Adrenal gland (tissue), 12 donors: Measurements from ENCODE around the gene RALGAPA1. TPM values are rescaled to one million over a fixed set of nuclear protein-coding genes. Genes with fewer than 3 reads are reported as not detected.

Source experiments
- DNase-seq, 7 donors: peaks; one replicate each; pipeline ENCODE4 v3.0.0-alpha.2; 2019 to 2020
- H3K27ac ChIP-seq, 5 donors: fragments of 200-600 bp; sonication (generic) in 4 of 5; 1 replicate in 3 of 5; 2 replicates in 2 of 5; pipeline versions ENCODE4 v1.5.1 to v1.8.0; 2016 to 2020; ENCODE audit warnings: mild to moderate bottlenecking in 1 of 5
- H3K27me3 ChIP-seq: fragments of 200-600 bp; 2 replicates; pipeline ENCODE4 v1.8.0; 2021
- H3K36me3 ChIP-seq, 2 donors: fragments of 200-600 bp; replicated peaks in 1 of 2; 1 replicate in 1 of 2; 2 replicates in 1 of 2; pipeline versions ENCODE4 v1.5.1 to v1.8.0; 2018 to 2022
- H3K4me1 ChIP-seq, 2 donors: fragments of 200-600 bp; replicated peaks in 1 of 2; 1 replicate in 1 of 2; 2 replicates in 1 of 2; pipeline versions ENCODE4 v1.5.1 to v1.8.0; 2018 to 2021
- H3K4me3 ChIP-seq, 4 donors: fragments of 200-600 bp; sonication (generic) in 3 of 4; one replicate each; pipeline ENCODE4 v1.5.1; 2016 to 2018
- H3K9me3 ChIP-seq, 3 donors: fragments of 200-600 bp; sonication (generic) in 1 of 3; replicated peaks in 1 of 3; 1 replicate in 2 of 3; 2 replicates in 1 of 3; pipeline versions ENCODE4 v1.5.1 to v1.8.0; 2016 to 2021
- CTCF ChIP-seq, 6 experiments: fragments of 450-650 bp in 4 of 6; fragments of 200-600 bp in 2 of 6; sonication (generic) in 1 of 6; IDR thresholded peaks; 1 replicate in 5 of 6; 2 replicates in 1 of 6; pipeline versions ENCODE4 v1.5.1 to v1.8.0; 2016 to 2021; ENCODE audit warnings: antibody characterized with exemption in 6 of 6, mild to moderate bottlenecking in 2 of 6, moderate library complexity in 1 of 6
- POLR2A ChIP-seq, 2 donors: fragments of 450-650 bp; IDR thresholded peaks; one replicate each; pipeline ENCODE4 v1.6.1; 2017; ENCODE audit warnings: antibody characterized with exemption in 2 of 2, mild to moderate bottlenecking in 2 of 2, moderate library complexity in 1 of 2
- WGBS, 4 donors: extraction: QIAGEN DNeasy Blood & Tissue Kit in 2 of 4; methylation state at CpG; one replicate each; pipeline versions ENCODE4 v1.1.5 to v1.1.7; 2013 to 2017; 5-methylcytosine and 5-hydroxymethylcytosine counted together
- intact Hi-C, 2 donors: fragments of 100-400 bp; cut with DNase I; formaldehyde crosslinking; loops; one replicate each; pipeline versions ENCODE4 v1.14.1 to v1.15.0; 2022 to 2023
- polyA plus RNA-seq, 3 donors: library from polyadenylated mRNA; stranded (reverse); fragments of 200-250 nt in 2 of 3; fragments of 350-450 nt in 1 of 3; fragmentation: Illumina TruSeq in 1 of 3; extraction: RNeasy Lipid Tissue Mini Kit (QIAGEN cat#74804) in 1 of 3; gene quantifications; one replicate each; pipeline ENCODE4 v1.2.3, GENCODE V29; 2013 to 2014
- total RNA-seq, 9 donors: library from RNA; depleted of rRNA in 4 of 9; stranded (reverse); fragments of >200 nt in 4 of 9; fragments of 120-200 nt in 1 of 9; fragmentation: NEBNext Ultra II Directional in 1 of 9; extraction: Animal tissue kit (Norgen Biotek cat#: 25700) in 1 of 9; gene quantifications; one replicate each; pipeline versions ENCODE4 v1.1.0 to v1.2.4, GENCODE V29; 2013 to 2023
- donor health status: healthy with polysubstance abuse.
- donor health status: Bipolar disorder and iron deficiency.
- donor health status: DM: yes; HTN: yes; CAD: no.
- donor health status: DM: no; HTN: no; CAD: no.
- donor health status: DM: no; HTN: no; CAD: no.
- donor health status: DM: yes; HTN: yes; CAD: no.

The RALGAPA1 gene
- total and polyA plus RNA-seq, 12 donors: 31.7 to 116 (median 64.8) TPM

- Histone ChIP-seq H3K4me1 (no peaks in the 10 kb centered on the region), H3K27ac (no peak overlapping the region), H3K4me3 (no peak overlapping the region), H3K9me3 (no peaks in the 10 kb centered on the region), H3K36me3 (no peaks in the 10 kb centered on the region), H3K27me3 (no peaks in the 10 kb centered on the region)
- 92 to 99% (median 97%) methylated on average over 8 of the region's 8 CpGs for WGBS, 4 donors
- intact Hi-C loops: no loop called here
- no peak for TF ChIP-seq POLR2A (IDR thresholded peaks at IDR 0.05)
- no peak for TF ChIP-seq CTCF (IDR thresholded peaks at IDR 0.05)
- DNase-seq: no peak
Observed at GRCh38 chr14:35571598-35571997, 237.5 kb downstream of the RALGAPA1 start.

DNA sequence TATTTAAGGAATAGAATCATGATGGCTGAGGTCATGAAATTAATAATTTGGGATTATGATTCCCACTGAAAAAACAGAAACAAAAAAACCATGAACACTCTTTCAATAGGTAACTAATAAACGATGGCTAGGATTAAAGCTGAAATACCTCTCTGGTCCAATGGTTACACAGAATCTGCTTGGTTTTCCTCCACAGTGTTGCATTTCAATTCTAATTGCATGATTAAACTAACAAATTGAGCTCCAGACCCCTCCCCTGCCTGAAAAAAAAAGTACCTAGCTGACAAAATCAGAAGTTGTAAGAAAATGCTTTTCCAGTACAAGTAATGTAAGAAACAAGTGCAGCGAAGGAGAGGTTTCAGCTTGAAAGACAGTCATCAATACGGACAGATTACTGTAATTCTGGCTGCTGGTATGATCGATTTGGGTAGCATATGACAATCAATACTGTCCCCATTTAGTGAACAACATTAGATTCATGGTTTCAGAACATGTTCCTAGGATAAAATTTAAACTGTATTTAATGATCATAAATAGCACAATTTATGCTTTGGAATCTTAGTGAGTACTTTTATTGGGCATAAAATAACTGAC, 243.1 kb downstream of the RALGAPA1 start:
- intact Hi-C loops: no loop called here
- no peaks in the 10 kb centered on the region for H3K36me3 ChIP-seq
- TF ChIP-seq CTCF (IDR thresholded peaks at IDR 0.05) (no peak), POLR2A (IDR thresholded peaks at IDR 0.05) (no peak)
- H3K27ac ChIP-seq: no peak overlapping the region
- H3K9me3 ChIP-seq: no peaks in the 10 kb centered on the region
- DNase-seq: no peak
- H3K4me1 ChIP-seq: no peaks in the 10 kb centered on the region
- WGBS, 4 donors: 95 to 99% (median 96%) methylated on average over 4 of the region's 4 CpGs
- no peaks in the 10 kb centered on the region for H3K27me3 ChIP-seq
- H3K4me3 ChIP-seq: no peak overlapping the region

DNA sequence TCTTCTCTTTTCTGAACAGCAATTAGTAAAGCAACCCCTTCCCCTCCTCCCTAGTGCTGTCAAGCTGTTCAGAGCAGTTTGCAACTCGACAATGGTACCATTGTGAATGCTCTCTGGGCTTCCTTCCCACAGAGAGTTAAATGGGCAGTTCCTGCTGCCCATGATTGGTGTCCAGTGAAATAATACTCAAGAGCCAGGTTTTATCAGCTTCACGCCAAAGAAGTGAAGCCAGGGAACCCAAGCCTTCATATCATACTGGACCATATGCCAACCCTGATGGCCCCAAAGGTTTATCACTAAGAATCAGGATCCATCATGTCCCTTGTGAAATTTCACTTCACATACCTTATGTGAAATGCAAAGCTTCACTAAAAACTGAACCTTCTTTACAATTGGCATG, 250.4 kb downstream of the RALGAPA1 start:
- WGBS, 4 donors: 87 to 100% (median 94%) methylated on average over 2 of the region's 2 CpGs
- no peaks in the 10 kb centered on the region for H3K9me3 ChIP-seq
- H3K36me3 ChIP-seq: no peaks in the 10 kb centered on the region
- H3K4me3 ChIP-seq: no peak overlapping the region
- H3K4me1 ChIP-seq: peaks cover 0 to 4% of the 10 kb centered on the region in 2 donors
- intact Hi-C loops: no loop called here
- TF ChIP-seq POLR2A (IDR thresholded peaks at IDR 0.05): no peak
- TF ChIP-seq CTCF (IDR thresholded peaks at IDR 0.05): no peak
- H3K27ac ChIP-seq: no peak overlapping the region
- no peak for DNase-seq
- H3K27me3 ChIP-seq: no peaks in the 10 kb centered on the region

GRCh38 chr14:35557221-35557747, 251.8 kb downstream of the RALGAPA1 start:
- TF ChIP-seq CTCF (IDR thresholded peaks at IDR 0.05): no peak
- no peak for TF ChIP-seq POLR2A (IDR thresholded peaks at IDR 0.05)
- Histone ChIP-seq H3K27ac (no peak overlapping the region), H3K9me3 (no peaks in the 10 kb centered on the region), H3K36me3 (no peaks in the 10 kb centered on the region), H3K27me3 (no peaks in the 10 kb centered on the region), H3K4me3 (no peak overlapping the region), H3K4me1 (peaks cover 0 to 6% of the 10 kb centered on the region in 2 donors)
- intact Hi-C loops: no loop called here
- DNase-seq: no peak
